GM23338 (cell line): Measurements from ENCODE around the gene SPSB4. TPM values are rescaled to one million over a fixed set of nuclear protein-coding genes. Genes with fewer than 3 reads are reported as not detected.

ENCODE experiments used
- ATAC-seq: fragments of 200-7000 bp; cut with Tn5 transposase; 3 replicates; pipeline ENCODE4 v1.9.1; 2020
- DNase-seq: peaks from one replicate; pipeline ENCODE4 v3.0.0-alpha.2; 2015; ENCODE audit warnings: low spot score
- H2AFZ ChIP-seq: fragments of 200-600 bp; sonication (generic); 2 replicates; pipeline ENCODE4 v1.8.0; 2016; ENCODE audit warnings: antibody characterized with exemption, mild to moderate bottlenecking, moderate library complexity
- H3F3A ChIP-seq: fragments of 200-600 bp; sonication (generic); replicated peaks from 2 replicates; pipeline ENCODE4 v1.8.0; 2017; ENCODE audit warnings: antibody characterized with exemption, mixed run types, low read depth
- H3K27ac ChIP-seq: fragments of 200-600 bp; sonication (generic); 2 replicates; pipeline ENCODE4 v1.6.1; 2016; ENCODE audit warnings: low read depth
- H3K27me3 ChIP-seq: fragments of 200-600 bp; sonication (generic); 2 replicates; pipeline ENCODE4 v1.8.0; 2016; ENCODE audit warnings: mild to moderate bottlenecking, mixed run types, moderate library complexity; ENCODE audit not compliant: insufficient read depth
- H3K36me3 ChIP-seq: fragments of 200-600 bp; sonication (generic); 2 replicates; pipeline ENCODE4 v1.8.0; 2016; ENCODE audit warnings: mild to moderate bottlenecking; ENCODE audit not compliant: insufficient read depth
- H3K4me1 ChIP-seq: fragments of 200-600 bp; sonication (generic); 2 replicates; pipeline ENCODE4 v1.8.0; 2016; ENCODE audit warnings: mild to moderate bottlenecking, moderate library complexity; ENCODE audit not compliant: insufficient read depth
- H3K4me2 ChIP-seq: fragments of 200-600 bp; sonication (generic); 2 replicates; pipeline ENCODE4 v1.7.1; 2017; ENCODE audit warnings: mixed run types
- H3K4me3 ChIP-seq: fragments of 200-600 bp; sonication (generic); 2 replicates; pipeline ENCODE4 v1.6.1; 2016; ENCODE audit warnings: mixed run types
- H3K79me2 ChIP-seq: fragments of 200-600 bp; sonication (generic); replicated peaks from 2 replicates; pipeline ENCODE4 v1.8.0; 2017; ENCODE audit warnings: mild to moderate bottlenecking; ENCODE audit not compliant: insufficient read depth
- H3K9me2 ChIP-seq: fragments of 200-600 bp; sonication (generic); 2 replicates; pipeline ENCODE4 v1.8.0; 2017; ENCODE audit not compliant: insufficient read depth
- H4K20me1 ChIP-seq: fragments of 200-600 bp; sonication (generic); replicated peaks from 2 replicates; pipeline ENCODE4 v1.8.0; 2017; ENCODE audit warnings: mild to moderate bottlenecking; ENCODE audit not compliant: insufficient read depth
- H3K27ac Mint-ChIP-seq: 2 replicates; pipeline ENCODE4 v1.8.0; 2020; ENCODE audit warnings: inconsistent platforms, mild to moderate bottlenecking, moderate library complexity, mixed read lengths
- H3K27me3 Mint-ChIP-seq: 3 replicates; pipeline ENCODE4 v1.8.0; 2022; ENCODE audit warnings: low read depth, mild to moderate bottlenecking, moderate library complexity, mixed read lengths, inconsistent platforms; ENCODE audit not compliant: insufficient read depth, poor library complexity
- H3K36me3 Mint-ChIP-seq: 3 replicates; pipeline ENCODE4 v1.8.0; 2021; ENCODE audit warnings: low read depth, mild to moderate bottlenecking, inconsistent platforms, moderate library complexity, mixed read lengths
- H3K4me1 Mint-ChIP-seq: 3 replicates; pipeline ENCODE4 v1.8.0; 2020; ENCODE audit warnings: mild to moderate bottlenecking, inconsistent platforms, mixed read lengths
- H3K4me3 Mint-ChIP-seq: 3 replicates; pipeline ENCODE4 v1.8.0; 2021; ENCODE audit warnings: moderate library complexity, mild to moderate bottlenecking, inconsistent platforms, mixed read lengths
- H3K9me3 Mint-ChIP-seq: 3 replicates; pipeline ENCODE4 v1.8.0; 2020; ENCODE audit warnings: moderate library complexity, mild to moderate bottlenecking, inconsistent platforms, mixed read lengths
- CREB1 ChIP-seq: fragments of 250-450 bp; sonication (Bioruptor Pico); IDR thresholded peaks from 2 replicates; pipeline ENCODE4 v1.5.0; 2020; ENCODE audit warnings: low read depth, mild to moderate bottlenecking, moderate library complexity
- CTCF ChIP-seq, 2 experiments: fragments of 200-600 bp in 1 of 2; sonication (generic) in 1 of 2; conservative IDR thresholded peaks; 2 replicates each; pipeline versions ENCODE4 v1.5.1 to v1.6.1; 2016 to 2017; ENCODE audit warnings: antibody characterized with exemption in 2 of 2, low read depth in 2 of 2, mild to moderate bottlenecking in 2 of 2, moderate library complexity in 1 of 2
- ETS1 ChIP-seq: IDR thresholded peaks from 2 replicates; pipeline ENCODE4 v1.6.1; 2016; ENCODE audit warnings: antibody characterized with exemption
- EZH2 ChIP-seq: fragments of 200-600 bp; sonication (generic); IDR thresholded peaks from one replicate; pipeline ENCODE4 v1.8.0; 2017; ENCODE audit warnings: antibody characterized with exemption, mild to moderate bottlenecking, low read depth; ENCODE audit not compliant: unreplicated experiment
- EZH2phosphoT487 ChIP-seq: fragments of 200-600 bp; sonication (generic); IDR thresholded peaks from one replicate; pipeline ENCODE4 v1.8.1; 2018; ENCODE audit warnings: antibody characterized with exemption; ENCODE audit not compliant: unreplicated experiment
- JUNB ChIP-seq: IDR thresholded peaks from one replicate; pipeline ENCODE4 v1.6.1; 2016; ENCODE audit warnings: antibody characterized with exemption; ENCODE audit not compliant: unreplicated experiment
- NANOG ChIP-seq: IDR thresholded peaks from 2 replicates; pipeline ENCODE4 v1.6.1; 2016; ENCODE audit warnings: antibody characterized with exemption, borderline replicate concordance
- POLR2AphosphoS5 ChIP-seq: IDR thresholded peaks from 2 replicates; pipeline ENCODE4 v1.6.1; 2016; ENCODE audit warnings: antibody characterized with exemption, low read depth
- REST ChIP-seq: IDR thresholded peaks from one replicate; pipeline ENCODE4 v1.6.1; 2018; ENCODE audit warnings: antibody characterized with exemption; ENCODE audit not compliant: unreplicated experiment
- STAT1 ChIP-seq: IDR thresholded peaks from one replicate; pipeline ENCODE4 v1.6.1; 2016; ENCODE audit warnings: antibody characterized with exemption; ENCODE audit not compliant: unreplicated experiment
- ZNF114 ChIP-seq: fragments of 250-450 bp; sonication (Bioruptor Pico); IDR thresholded peaks from 2 replicates; pipeline ENCODE4 v1.5.0; 2020; ENCODE audit warnings: mild to moderate bottlenecking, moderate library complexity
- ZNF331 ChIP-seq: fragments of 250-450 bp; sonication (Bioruptor Pico); IDR thresholded peaks from 2 replicates; pipeline ENCODE4 v1.5.0; 2020; ENCODE audit warnings: low read depth, mild to moderate bottlenecking, moderate library complexity
- ZNF462 ChIP-seq: fragments of 250-450 bp; sonication (Bioruptor Pico); IDR thresholded peaks from 2 replicates; pipeline ENCODE4 v1.5.0; 2020; ENCODE audit warnings: mild to moderate bottlenecking, moderate library complexity
- polyA plus RNA-seq: library from polyadenylated mRNA; unstranded; fragments of >200 nt; fragmentation: Nextera tagmentation; extraction: Ambion mirVana; gene quantifications from 2 replicates; pipeline ENCODE4 v1.2.1, GENCODE V29; 2016
- total RNA-seq: library from RNA; depleted of rRNA; stranded (reverse); fragments of >200 nt; shearing (Covaris generic); gene quantifications from 2 replicates; pipeline ENCODE4 v1.2.3, GENCODE V29; 2014

Gene SPSB4
- total and polyA plus RNA-seq, 2 experiments from 2014 or later: 6.7 to 25.9 TPM

- peaks cover 12% of the 10 kb centered on the region for H3K4me1 Mint-ChIP-seq
- no peaks in the 10 kb centered on the region for H3K27me3 ChIP-seq
- no peaks in the 10 kb centered on the region for H3K9me2 ChIP-seq
- H3K36me3 Mint-ChIP-seq: peaks cover 14% of the 10 kb centered on the region; the same call in 2 of the 3 replicates
- H3K36me3 ChIP-seq: no peaks in the 10 kb centered on the region
- no peaks in the 10 kb centered on the region for H3F3A ChIP-seq
- peaks cover 8% of the 10 kb centered on the region for H3K4me1 ChIP-seq
- no peak for DNase-seq
- no peak overlapping the region for H3K27ac ChIP-seq
- H3K4me3 ChIP-seq: no peak overlapping the region
- H4K20me1 ChIP-seq: no peaks in the 10 kb centered on the region
- TF ChIP-seq ETS1 (no peak), ZNF462 (no peak), REST (no peak), CREB1 (no peak), JUNB (no peak), POLR2AphosphoS5 (no peak), ZNF331 (CRISPR knock-in tag) (no peak), CTCF (conservative IDR thresholded peaks at IDR 0.05; ENCODE audit: low read depth in 2 of 2) (no peak), ZNF114 (CRISPR knock-in tag) (no peak), EZH2 (no peak), NANOG (no peak), STAT1 (no peak), EZH2phosphoT487 (no peak)
- H3K79me2 ChIP-seq: no peaks in the 10 kb centered on the region
- no peak overlapping the region for H2AFZ ChIP-seq
- no peak overlapping the region for H3K4me3 Mint-ChIP-seq
- ATAC-seq: no peak
- H3K4me2 ChIP-seq: no peak overlapping the region
- H3K9me3 Mint-ChIP-seq: peaks cover 21% of the 10 kb centered on the region
- peaks cover 5% of the 10 kb centered on the region for H3K27me3 Mint-ChIP-seq
- no peak overlapping the region for H3K27ac Mint-ChIP-seq
These were observed 125.6 kb downstream of the SPSB4 start for GRCh38 chr3:141176775-141177174.
